HEK293 (cell line): ENCODE measurements around the gene CFAP45.

Source experiments
- SETDB1 ChIP-seq: IDR thresholded peaks from one replicate; pipeline ENCODE4 v1.6.1; 2017; ENCODE audit warnings: mild to moderate bottlenecking, low read length, moderate library complexity, mixed read lengths; ENCODE audit not compliant: insufficient read length
- ZNF174 ChIP-seq: fragments of 450-650 bp; formaldehyde crosslinking; IDR thresholded peaks from 2 replicates; pipeline ENCODE4 v1.5.0; 2017; ENCODE audit warnings: missing biosample characterization, mild to moderate bottlenecking, missing genetic modification characterization
- ZNF274 ChIP-seq, 2 experiments: fragments of 200-500 bp in 1 of 2; fragments of 450-650 bp in 1 of 2; sonication (Bioruptor generic) in 1 of 2; formaldehyde crosslinking in 1 of 2; IDR thresholded peaks; 2 replicates each; pipeline versions ENCODE4 v1.5.1 to v1.6.1; 2014 to 2016; ENCODE audit warnings: borderline replicate concordance in 1 of 2, inconsistent platforms in 1 of 2, low read length in 1 of 2, missing biosample characterization in 1 of 2, missing genetic modification characterization in 1 of 2
- TF ChIP-seq, protein P1 (sequence below): fragments of 450-650 bp; formaldehyde crosslinking; IDR thresholded peaks from 2 replicates; pipeline ENCODE4 v1.5.1; 2016; ENCODE audit warnings: missing biosample characterization, missing genetic modification characterization

DNA sequence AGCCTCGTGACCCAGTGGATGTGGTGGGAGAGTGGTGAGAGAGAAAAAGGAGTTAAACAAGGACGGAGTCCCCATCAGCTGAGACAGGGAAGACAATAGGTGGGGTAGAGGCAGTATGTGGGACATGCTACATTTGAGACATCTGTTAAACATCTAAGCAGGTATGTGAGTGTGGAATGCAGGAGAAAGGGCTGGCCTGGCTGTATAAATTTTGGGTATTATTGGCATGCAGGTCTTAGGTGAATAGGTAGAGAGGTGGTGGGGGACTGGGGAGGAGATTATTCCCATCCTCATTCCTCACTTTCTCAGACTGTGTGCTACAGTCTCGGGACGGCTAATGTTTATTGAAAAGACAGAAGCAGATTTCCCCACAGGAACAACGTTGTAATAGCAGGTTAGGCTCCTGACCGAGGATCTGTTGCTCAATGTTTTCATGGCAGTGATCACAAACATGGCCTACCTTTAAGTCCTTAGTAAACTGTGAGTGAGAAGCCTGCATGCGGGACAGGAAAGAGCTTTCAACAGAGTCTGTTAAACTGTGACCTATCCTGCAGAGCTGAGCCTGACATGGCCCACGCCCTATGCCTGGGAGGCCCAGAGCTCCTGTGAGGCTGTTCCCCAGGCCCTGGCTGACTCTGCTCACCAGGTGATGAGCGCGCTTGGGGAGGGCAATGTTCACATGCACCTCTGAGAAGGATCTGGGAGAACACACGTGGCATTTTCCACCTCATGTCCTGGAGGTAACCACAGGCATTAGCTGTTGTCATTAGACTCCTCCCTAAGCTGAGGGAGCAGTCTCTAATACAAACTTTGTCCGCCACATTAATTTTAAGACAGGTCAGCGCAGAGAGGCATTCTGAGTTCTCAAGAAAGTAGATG, 54.0 kb downstream of the CFAP45 start:
- TF ChIP-seq, protein P1, sequence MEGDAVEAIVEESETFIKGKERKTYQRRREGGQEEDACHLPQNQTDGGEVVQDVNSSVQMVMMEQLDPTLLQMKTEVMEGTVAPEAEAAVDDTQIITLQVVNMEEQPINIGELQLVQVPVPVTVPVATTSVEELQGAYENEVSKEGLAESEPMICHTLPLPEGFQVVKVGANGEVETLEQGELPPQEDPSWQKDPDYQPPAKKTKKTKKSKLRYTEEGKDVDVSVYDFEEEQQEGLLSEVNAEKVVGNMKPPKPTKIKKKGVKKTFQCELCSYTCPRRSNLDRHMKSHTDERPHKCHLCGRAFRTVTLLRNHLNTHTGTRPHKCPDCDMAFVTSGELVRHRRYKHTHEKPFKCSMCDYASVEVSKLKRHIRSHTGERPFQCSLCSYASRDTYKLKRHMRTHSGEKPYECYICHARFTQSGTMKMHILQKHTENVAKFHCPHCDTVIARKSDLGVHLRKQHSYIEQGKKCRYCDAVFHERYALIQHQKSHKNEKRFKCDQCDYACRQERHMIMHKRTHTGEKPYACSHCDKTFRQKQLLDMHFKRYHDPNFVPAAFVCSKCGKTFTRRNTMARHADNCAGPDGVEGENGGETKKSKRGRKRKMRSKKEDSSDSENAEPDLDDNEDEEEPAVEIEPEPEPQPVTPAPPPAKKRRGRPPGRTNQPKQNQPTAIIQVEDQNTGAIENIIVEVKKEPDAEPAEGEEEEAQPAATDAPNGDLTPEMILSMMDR = no peak
- TF ChIP-seq SETDB1 = no peak
- TF ChIP-seq ZNF274 (IDR thresholded peaks at IDR 0.05; ENCODE audit: low read length) = no peak
- no peak for TF ChIP-seq ZNF274 (tag by site-specific recombination; IDR thresholded peaks at IDR 0.05; ENCODE audit: borderline replicate concordance)
- no peak for TF ChIP-seq ZNF174
